Measurements from ENCODE around the gene LOXL3. TPM values are rescaled to one million over a fixed set of nuclear protein-coding genes. Genes with fewer than 3 reads are reported as not detected.

Gene LOXL3
- total and polyA plus RNA-seq, 2 of the 8 experiments (the other 6 are each of a cell fraction or from before 2014, with no cell fraction given) = 22.4 to 27.2 TPM

GRCh38 chr2:74569686-74570085, 15.9 kb upstream of the LOXL3 start:
- no peak for TF ChIP-seq JUND (IDR thresholded peaks at IDR 0.05; ENCODE audit: low read length)
- no peak for TF ChIP-seq TAF7 (optimal IDR thresholded peaks at IDR 0.05; ENCODE audit: borderline replicate concordance, low read depth, low read length)
- TF ChIP-seq GTF2F1 (IDR thresholded peaks at IDR 0.05; ENCODE audit: borderline replicate concordance, low read depth, low read length) = no peak
- no peak for TF ChIP-seq YY1 (IDR thresholded peaks at IDR 0.05; ENCODE audit: low read depth, low read length)
- TF ChIP-seq RFX5 (IDR thresholded peaks at IDR 0.05; ENCODE audit: borderline replicate concordance, low read depth, low read length) = no peak
- TF ChIP-seq ATF2 (IDR thresholded peaks at IDR 0.05; ENCODE audit: low read length) = no peak
- TF ChIP-seq BRCA1 (IDR thresholded peaks at IDR 0.05; ENCODE audit: low read depth, low read length) = no peak
- no peak for TF ChIP-seq ZNF274 (IDR thresholded peaks at IDR 0.05; ENCODE audit: borderline replicate concordance, extremely low read depth, low read length)
- no peak for TF ChIP-seq EZH2 (IDR thresholded peaks at IDR 0.05; ENCODE audit: low read depth, low read length, severe bottlenecking)
- no peak for TF ChIP-seq RNF2 (IDR thresholded peaks at IDR 0.05; ENCODE audit: borderline replicate concordance, low read depth, low read length, missing control alignments, poor library complexity, severe bottlenecking)
- TF ChIP-seq RAD21 (IDR thresholded peaks at IDR 0.05 in 1 of 2, conservative IDR thresholded peaks at IDR 0.05 in 1 of 2; ENCODE audit: low read depth in 2 of 2, low read length in 2 of 2) = no peak
- TF ChIP-seq KDM5A (IDR thresholded peaks at IDR 0.05; ENCODE audit: low read length) = no peak
- Histone ChIP-seq H4K91ac (replicated peaks; ENCODE audit: insufficient read length, low read length) (no peak overlapping the region), H2BK120ac (replicated peaks; ENCODE audit: low read depth, low read length) (no peak overlapping the region), H4K5ac (ENCODE audit: insufficient read length, low read depth, low read length) (no peak overlapping the region), H2BK5ac (ENCODE audit: low read depth, low read length) (no peak overlapping the region), H3K23me2 (ENCODE audit: low read depth, low read length) (peaks cover 2% of the 10 kb centered on the region; the same call in 1 of the 2 replicates), H2BK12ac (ENCODE audit: low read depth, low read length) (no peak overlapping the region), H3K4me1 (replicated peaks in 1 of 4; ENCODE audit: control insufficient read depth in 3 of 4, insufficient read depth in 4 of 4, low read length in 3 of 4) (no peaks in the 10 kb centered on the region), H3K14ac (ENCODE audit: insufficient read length) (no peak overlapping the region), H2BK15ac (ENCODE audit: low read length) (no peak overlapping the region), H2AK5ac (ENCODE audit: low read depth, low read length) (no peak overlapping the region), H3K4ac (replicated peaks; ENCODE audit: insufficient read length, low read depth, low read length) (no peak overlapping the region), H3K27ac (ENCODE audit: low read depth, low read length) (no peak overlapping the region), H3K36me3 (ENCODE audit: control insufficient read depth in 2 of 4, insufficient read depth in 4 of 4, low read length in 3 of 4) (no peaks in the 10 kb centered on the region), H3K4me3 (ENCODE audit: extremely low read depth in 1 of 4, insufficient read depth in 2 of 4, low read depth in 3 of 4, low read length in 4 of 4) (no peak overlapping the region), H4K8ac (ENCODE audit: extremely low read depth, insufficient read depth, low read length) (no peak overlapping the region), H4K20me1 (replicated peaks in 1 of 2; ENCODE audit: control insufficient read depth in 1 of 2, insufficient read depth in 2 of 2, low read length in 2 of 2) (no peaks in the 10 kb centered on the region), H3K79me2 (ENCODE audit: control insufficient read depth in 1 of 2, insufficient read depth in 2 of 2, low read length in 2 of 2) (no peaks in the 10 kb centered on the region), H2BK20ac (ENCODE audit: low read length) (no peak overlapping the region), H3K4me2 (ENCODE audit: insufficient read depth in 1 of 2, low read depth in 2 of 2, low read length in 2 of 2) (no peak overlapping the region), H3K56ac (replicated peaks; ENCODE audit: insufficient read length, low read depth, low read length) (peak overlapping the region; percentile 90), H3K23ac (ENCODE audit: insufficient read length) (no peak overlapping the region), H3K18ac (ENCODE audit: extremely low read depth, low read length) (no peak overlapping the region), H3K27me3 (replicated peaks in 1 of 4; ENCODE audit: control insufficient read depth in 3 of 4, extremely low read depth in 1 of 4, insufficient read depth in 3 of 4, low read length in 3 of 4) (no peaks in the 10 kb centered on the region), H3K9me3 (ENCODE audit: insufficient read depth in 2 of 2, low read depth in 1 of 2, low read length in 1 of 2) (no peaks in the 10 kb centered on the region), H3K9ac (replicated peaks in 1 of 4; ENCODE audit: extremely low read depth in 1 of 4, low read depth in 3 of 4, low read length in 3 of 4) (no peak overlapping the region), H2AFZ (ENCODE audit: low read length) (no peak overlapping the region), H3K79me1 (ENCODE audit: low read depth, low read length) (0 out of 2 replicates have a peak, but pooled peaks cover 2% of the 10 kb centered on the region)
- POLR2A ChIA-PET (ENCODE audit: partially characterized antibody) = interaction anchor here (1.7 kb wide), 1 partner anchor 14 kb away, joined by 5 read pairs; no protein-coding TSS in a partner anchor
- CTCF ChIA-PET (ENCODE audit: partially characterized antibody) = interaction anchor here (4.4 kb wide), 1 partner anchor 17 kb away, joined by 24 read pairs; no protein-coding TSS in a partner anchor
- DNase-seq (ENCODE audit: low read depth in 1 of 2, low spot score in 2 of 2) (no peak), FAIRE-seq (no peak)
- 69% methylated on average over 1 of the region's 1 CpG; no CpG with 5 or more reads in 1 of the 2 experiments for WGBS, 2 experiments (ENCODE audit: extremely low coverage in 1 of 2, insufficient coverage in 1 of 2, insufficient read length in 1 of 2, insufficient replicate concordance in 2 of 2, low coverage in 1 of 2, low lambda C conversion rate in 2 of 2, missing lambda C conversion rate in 1 of 2)
